H1 (cell line): ENCODE results near the gene NRTN. TPM values are rescaled to one million over a fixed set of nuclear protein-coding genes. Genes with fewer than 3 reads are reported as not detected.
A peak's percentile ranks its signal among the peaks of the same experiment; 100 is the strongest.

ENCODE experiments used
- CTCF ChIA-PET: fragments of 300-600 bp; sonication (Branson Sonifier 250); formaldehyde crosslinking; loops from one replicate; lab custom pipeline; 2021; ENCODE audit not compliant: partially characterized antibody; lab: Charles Lee
- POLR2A ChIA-PET: fragments of 300-600 bp; sonication (Branson Sonifier 250); formaldehyde crosslinking; loops from one replicate; lab custom pipeline; 2021; ENCODE audit warnings: inconsistent platforms; ENCODE audit not compliant: partially characterized antibody; lab: Charles Lee
- DNase-seq, 2 experiments: peaks; one replicate each; pipeline versions ENCODE4 v3.0.0 to v3.0.0-alpha.2; 2010 to 2022; ENCODE audit warnings: low spot score in 2 of 2, low read depth in 1 of 2, mixed read lengths in 1 of 2
- FAIRE-seq: peaks from 2 replicates; lab custom pipeline; 2011; peaks lifted over from hg19 to GRCh38; lab: Jason Lieb, UNC
- H2AFZ ChIP-seq: 2 replicates; pipeline ENCODE4 v1.8.1; 2012; ENCODE audit warnings: low read length, inconsistent platforms
- H2AK5ac ChIP-seq: 2 replicates; pipeline ENCODE4 v1.6.1; 2013; ENCODE audit warnings: low read depth, low read length
- H2BK120ac ChIP-seq: replicated peaks from 2 replicates; pipeline ENCODE3; 2013; ENCODE audit warnings: low read depth, low read length, inconsistent platforms
- H2BK12ac ChIP-seq: 2 replicates; pipeline ENCODE4 v1.6.1; 2013; ENCODE audit warnings: low read depth, low read length
- H2BK15ac ChIP-seq: 2 replicates; pipeline ENCODE4 v1.6.1; 2013; ENCODE audit warnings: low read length
- H2BK20ac ChIP-seq: 2 replicates; pipeline ENCODE4 v1.6.1; 2013; ENCODE audit warnings: low read length
- H2BK5ac ChIP-seq: 2 replicates; pipeline ENCODE4 v1.6.1; 2013; ENCODE audit warnings: low read depth, low read length
- H3K14ac ChIP-seq: 2 replicates; pipeline ENCODE4 v1.6.1; 2013; ENCODE audit warnings: inconsistent platforms; ENCODE audit not compliant: insufficient read length
- H3K18ac ChIP-seq: 2 replicates; pipeline ENCODE4 v1.6.1; 2013; ENCODE audit warnings: low read length; ENCODE audit errors: extremely low read depth
- H3K23ac ChIP-seq: 2 replicates; pipeline ENCODE4 v1.6.1; 2013; ENCODE audit warnings: inconsistent platforms; ENCODE audit not compliant: insufficient read length
- H3K23me2 ChIP-seq: 2 replicates; pipeline ENCODE4 v1.6.1; 2013; ENCODE audit warnings: low read depth, low read length
- H3K27ac ChIP-seq: 2 replicates; pipeline ENCODE4 v1.6.1; 2011; ENCODE audit warnings: low read depth, low read length, inconsistent platforms
- H3K27me3 ChIP-seq, 4 experiments: replicated peaks in 1 of 4; 1 replicate in 1 of 4; 2 replicates in 3 of 4; pipeline versions ENCODE4 v1.6.1 to v1.8.1; 2011 to 2013; ENCODE audit warnings: low read length in 3 of 4, mild to moderate bottlenecking in 3 of 4, inconsistent platforms in 2 of 4, mixed read lengths in 2 of 4, moderate library complexity in 1 of 4; ENCODE audit not compliant: control insufficient read depth in 3 of 4, insufficient read depth in 3 of 4; ENCODE audit errors: extremely low read depth in 1 of 4
- H3K36me3 ChIP-seq, 4 experiments: 2 replicates each; pipeline versions ENCODE4 v1.6.1 to v1.8.1; 2011 to 2013; ENCODE audit warnings: mild to moderate bottlenecking in 4 of 4, low read length in 3 of 4, moderate library complexity in 2 of 4, control low read depth in 1 of 4, inconsistent platforms in 1 of 4; ENCODE audit not compliant: insufficient read depth in 4 of 4, control insufficient read depth in 2 of 4
- H3K4ac ChIP-seq: replicated peaks from 2 replicates; pipeline ENCODE3; 2013; ENCODE audit warnings: low read length, low read depth, mixed read lengths, inconsistent platforms; ENCODE audit not compliant: insufficient read length
- H3K4me1 ChIP-seq, 4 experiments: replicated peaks in 1 of 4; 1 replicate in 1 of 4; 2 replicates in 3 of 4; pipeline versions ENCODE4 v1.6.1 to v1.8.1; 2011 to 2013; ENCODE audit warnings: low read length in 3 of 4, inconsistent platforms in 2 of 4, mixed read lengths in 1 of 4; ENCODE audit not compliant: insufficient read depth in 4 of 4, control insufficient read depth in 3 of 4
- H3K4me2 ChIP-seq, 2 experiments: 2 replicates each; pipeline versions ENCODE4 v1.6.1 to v1.8.1; 2011 to 2013; ENCODE audit warnings: low read depth in 2 of 2, low read length in 2 of 2, control low read depth in 1 of 2, inconsistent platforms in 1 of 2, mild to moderate bottlenecking in 1 of 2; ENCODE audit not compliant: insufficient read depth in 1 of 2
- H3K4me3 ChIP-seq, 4 experiments: fragments of 200-600, 300-600 bp in 1 of 4; sonication (generic), shearing (Covaris generic), sonication (Bioruptor Twin) in 1 of 4; 2 replicates each; pipeline versions ENCODE4 v1.5.1 to v1.8.1; 2011 to 2016; ENCODE audit warnings: low read length in 4 of 4, low read depth in 3 of 4, control low read depth in 2 of 4, inconsistent platforms in 2 of 4, mild to moderate bottlenecking in 2 of 4, mixed read lengths in 1 of 4, moderate library complexity in 1 of 4; ENCODE audit not compliant: insufficient read depth in 2 of 4; ENCODE audit errors: extremely low read depth in 1 of 4
- H3K56ac ChIP-seq: replicated peaks from 2 replicates; pipeline ENCODE3; 2013; ENCODE audit warnings: low read depth, mild to moderate bottlenecking, mixed read lengths, low read length, inconsistent platforms; ENCODE audit not compliant: insufficient read length
- H3K79me1 ChIP-seq: 2 replicates; pipeline ENCODE4 v1.6.1; 2013; ENCODE audit warnings: low read depth, low read length, control low read depth
- H3K79me2 ChIP-seq, 2 experiments: 2 replicates each; pipeline versions ENCODE4 v1.6.1 to v1.8.1; 2012 to 2013; ENCODE audit warnings: low read length in 2 of 2, mild to moderate bottlenecking in 2 of 2, inconsistent platforms in 1 of 2; ENCODE audit not compliant: insufficient read depth in 2 of 2, control insufficient read depth in 1 of 2
- H3K9ac ChIP-seq, 4 experiments: replicated peaks in 1 of 4; 1 replicate in 1 of 4; 2 replicates in 3 of 4; pipeline versions ENCODE4 v1.6.1 to v1.8.1; 2011 to 2013; ENCODE audit warnings: low read depth in 3 of 4, low read length in 3 of 4, control low read depth in 2 of 4, mild to moderate bottlenecking in 2 of 4, moderate library complexity in 2 of 4, inconsistent platforms in 1 of 4; ENCODE audit errors: extremely low read depth in 1 of 4
- H3K9me3 ChIP-seq, 2 experiments: 2 replicates each; pipeline versions ENCODE4 v1.6.1 to v1.8.1; 2012 to 2013; ENCODE audit warnings: mild to moderate bottlenecking in 2 of 2, moderate library complexity in 2 of 2, control low read depth in 1 of 2, inconsistent platforms in 1 of 2, low read depth in 1 of 2, low read length in 1 of 2, mixed read lengths in 1 of 2; ENCODE audit not compliant: insufficient read depth in 2 of 2
- H4K20me1 ChIP-seq, 2 experiments: replicated peaks in 1 of 2; 2 replicates each; pipeline versions ENCODE3 to v1.8.1; 2011 to 2013; ENCODE audit warnings: inconsistent platforms in 2 of 2, low read length in 2 of 2, mild to moderate bottlenecking in 1 of 2; ENCODE audit not compliant: insufficient read depth in 2 of 2, control insufficient read depth in 1 of 2
- H4K5ac ChIP-seq: 2 replicates; pipeline ENCODE4 v1.6.1; 2013; ENCODE audit warnings: low read length, low read depth, mixed read lengths, inconsistent platforms; ENCODE audit not compliant: insufficient read length
- H4K8ac ChIP-seq: 2 replicates; pipeline ENCODE4 v1.8.0; 2013; ENCODE audit warnings: mild to moderate bottlenecking, moderate library complexity, low read length, inconsistent platforms; ENCODE audit not compliant: insufficient read depth; ENCODE audit errors: extremely low read depth
- H4K91ac ChIP-seq: replicated peaks from 2 replicates; pipeline ENCODE3; 2013; ENCODE audit warnings: low read length, mixed read lengths, inconsistent platforms; ENCODE audit not compliant: insufficient read length
- CBX8 ChIP-seq: fragments of 300-800, 300-1000 bp; sonication (generic); IDR thresholded peaks from 2 replicates; pipeline ENCODE4 v1.7.1; 2016; ENCODE audit warnings: low read depth, low read length, borderline replicate concordance
- CREB1 ChIP-seq: IDR thresholded peaks from 2 replicates; pipeline ENCODE4 v1.6.1; 2012; ENCODE audit warnings: inconsistent platforms
- HDAC6 ChIP-seq: IDR thresholded peaks from one replicate; pipeline ENCODE4 v1.7.1; 2012; ENCODE audit warnings: low read depth, mild to moderate bottlenecking, inconsistent platforms, low read length, moderate library complexity
- MAFK ChIP-seq: IDR thresholded peaks from 2 replicates; pipeline ENCODE4 v1.6.1; 2012; ENCODE audit warnings: low read depth, mild to moderate bottlenecking, improper control_type of control experiment, low read length
- SIX5 ChIP-seq: IDR thresholded peaks from 2 replicates; pipeline ENCODE4 v1.6.1; 2011; ENCODE audit warnings: mild to moderate bottlenecking, low read depth, low read length
- SP2 ChIP-seq: IDR thresholded peaks from 2 replicates; pipeline ENCODE4 v1.6.1; 2012; ENCODE audit warnings: mild to moderate bottlenecking, low read length, inconsistent platforms
- TEAD4 ChIP-seq: IDR thresholded peaks from 2 replicates; pipeline ENCODE4 v1.6.1; 2012; ENCODE audit warnings: low read depth, low read length, inconsistent platforms, mixed read lengths
- USF2 ChIP-seq: IDR thresholded peaks from 2 replicates; pipeline ENCODE4 v1.6.1; 2011; ENCODE audit warnings: low read length, improper control_type of control experiment
- WGBS, 2 experiments: shearing (Covaris generic) in 1 of 2; methylation state at CpG; one replicate each; pipeline versions ENCODE4 v1.1.6 to v1.1.7; 2013 to 2015; ENCODE audit warnings: low lambda C conversion rate in 2 of 2, mixed read lengths in 2 of 2, inconsistent platforms in 1 of 2, low coverage in 1 of 2, missing lambda C conversion rate in 1 of 2; ENCODE audit not compliant: insufficient replicate concordance in 2 of 2, insufficient coverage in 1 of 2, insufficient read length in 1 of 2; ENCODE audit errors: extremely low coverage in 1 of 2, missing lambda C conversion rate in 1 of 2; 5-methylcytosine and 5-hydroxymethylcytosine counted together
- polyA plus RNA-seq, 7 experiments: library from polyadenylated mRNA; depleted of rRNA in 3 of 7; stranded (reverse) in 5 of 7; unstranded in 2 of 7; fragments of >200 nt in 5 of 7; fragments of 200-250 nt in 2 of 7; gene quantifications; 1 replicate in 5 of 7; 2 replicates in 1 of 7; 4 replicates in 1 of 7; pipeline versions ENCODE4 v1.2.1 to v1.2.3, GENCODE V29; 2011 to 2013; ENCODE audit warnings: missing spikeins in 2 of 7, mixed read lengths in 2 of 7
- total RNA-seq: library from RNA; stranded (reverse); fragmentation: NEBNext Ultra II Directional; extraction: Animal tissue kit (Norgen Biotek cat#: 25700); gene quantifications from 2 replicates; pipeline ENCODE4 v1.2.1, GENCODE V29; 2021
- TF ChIP-seq, protein P1 (sequence below), 3 experiments: IDR thresholded peaks; 1 replicate in 2 of 3; 2 replicates in 1 of 3; pipeline versions ENCODE4 v1.5.1 to v1.6.1; 2011; ENCODE audit warnings: low read length in 3 of 3, mild to moderate bottlenecking in 3 of 3, inconsistent platforms in 2 of 3, low read depth in 1 of 3, moderate library complexity in 1 of 3; ENCODE audit not compliant: insufficient read depth in 1 of 3; ENCODE audit errors: control extremely low read depth in 1 of 3

The NRTN gene
- total and polyA plus RNA-seq, 2 of the 8 experiments (the other 6 are each of a cell fraction or from before 2014, with no cell fraction given) = 3.9 to 5.3 TPM

GRCh38 chr19:5838353-5839064, 33.6 kb downstream of the NRTN start:
- no peak overlapping the region for H2BK5ac ChIP-seq
- H3K27me3 ChIP-seq = peaks cover 0 to 3% (median 0%) of the 10 kb centered on the region in 4 experiments; a peak in 3 of 7 replicates
- WGBS, 2 experiments = 91% methylated on average over 17 of the region's 20 CpGs; no CpG with 5 or more reads in 1 of the 2 experiments
- H2BK20ac ChIP-seq = no peak overlapping the region
- ChIA-PET POLR2A (interaction anchor here (3.0 kb wide), 1 partner anchor 10 kb away, joined by 16 read pairs; no protein-coding TSS in a partner anchor), CTCF (interaction anchor here (2.8 kb wide), 1 partner anchor 34 kb away, joined by 6 read pairs; no protein-coding TSS in a partner anchor)
- H3K9me3 ChIP-seq = no peaks in the 10 kb centered on the region
- no peaks in the 10 kb centered on the region for H3K23me2 ChIP-seq
- FAIRE-seq (no peak), DNase-seq (no peak)
- no peak overlapping the region for H2BK120ac ChIP-seq
- H3K14ac ChIP-seq = no peak overlapping the region
- H2BK15ac ChIP-seq = no peak overlapping the region
- H3K9ac ChIP-seq = no peak overlapping the region
- no peak overlapping the region for H3K4me3 ChIP-seq
- H2AFZ ChIP-seq = no peak overlapping the region
- no peak overlapping the region for H3K4ac ChIP-seq
- no peaks in the 10 kb centered on the region for H3K79me2 ChIP-seq
- no peaks in the 10 kb centered on the region for H3K36me3 ChIP-seq
- no peak overlapping the region for H3K56ac ChIP-seq
- H3K79me1 ChIP-seq = no peaks in the 10 kb centered on the region
- no peak overlapping the region for H2BK12ac ChIP-seq
- no peaks in the 10 kb centered on the region; a peak in 1 of 7 replicates for H3K4me1 ChIP-seq
- H4K5ac ChIP-seq = no peak overlapping the region
- no peak overlapping the region for H3K27ac ChIP-seq
- no peaks in the 10 kb centered on the region for H4K20me1 ChIP-seq
- no peak overlapping the region for H4K91ac ChIP-seq
- no peak overlapping the region for H3K18ac ChIP-seq
- H3K4me2 ChIP-seq = no peak overlapping the region
- H3K23ac ChIP-seq = no peak overlapping the region
- no peak overlapping the region for H2AK5ac ChIP-seq
- H4K8ac ChIP-seq = 0 out of 2 replicates have a peak overlapping the region, but pooled peaks have one; percentile 23
- TF ChIP-seq, protein P1, sequence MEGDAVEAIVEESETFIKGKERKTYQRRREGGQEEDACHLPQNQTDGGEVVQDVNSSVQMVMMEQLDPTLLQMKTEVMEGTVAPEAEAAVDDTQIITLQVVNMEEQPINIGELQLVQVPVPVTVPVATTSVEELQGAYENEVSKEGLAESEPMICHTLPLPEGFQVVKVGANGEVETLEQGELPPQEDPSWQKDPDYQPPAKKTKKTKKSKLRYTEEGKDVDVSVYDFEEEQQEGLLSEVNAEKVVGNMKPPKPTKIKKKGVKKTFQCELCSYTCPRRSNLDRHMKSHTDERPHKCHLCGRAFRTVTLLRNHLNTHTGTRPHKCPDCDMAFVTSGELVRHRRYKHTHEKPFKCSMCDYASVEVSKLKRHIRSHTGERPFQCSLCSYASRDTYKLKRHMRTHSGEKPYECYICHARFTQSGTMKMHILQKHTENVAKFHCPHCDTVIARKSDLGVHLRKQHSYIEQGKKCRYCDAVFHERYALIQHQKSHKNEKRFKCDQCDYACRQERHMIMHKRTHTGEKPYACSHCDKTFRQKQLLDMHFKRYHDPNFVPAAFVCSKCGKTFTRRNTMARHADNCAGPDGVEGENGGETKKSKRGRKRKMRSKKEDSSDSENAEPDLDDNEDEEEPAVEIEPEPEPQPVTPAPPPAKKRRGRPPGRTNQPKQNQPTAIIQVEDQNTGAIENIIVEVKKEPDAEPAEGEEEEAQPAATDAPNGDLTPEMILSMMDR (IDR thresholded peaks at IDR 0.05; ENCODE audit: control extremely low read depth in 1 of 3, insufficient read depth in 1 of 3, low read depth in 1 of 3, low read length in 3 of 3) = no peak
- TF ChIP-seq CREB1 = no peak
- TF ChIP-seq USF2 = no peak
- no peak for TF ChIP-seq TEAD4
- TF ChIP-seq HDAC6 = no peak
- no peak for TF ChIP-seq SP2
- no peak for TF ChIP-seq SIX5
- TF ChIP-seq CBX8 = no peak
- TF ChIP-seq MAFK = no peak
